ENCODE data around the gene KCNQ2. TPM values are rescaled to one million over a fixed set of nuclear protein-coding genes. Genes with fewer than 3 reads are reported as not detected.

The KCNQ2 gene
- total and polyA plus RNA-seq, 4 donors, result not detected

DNA sequence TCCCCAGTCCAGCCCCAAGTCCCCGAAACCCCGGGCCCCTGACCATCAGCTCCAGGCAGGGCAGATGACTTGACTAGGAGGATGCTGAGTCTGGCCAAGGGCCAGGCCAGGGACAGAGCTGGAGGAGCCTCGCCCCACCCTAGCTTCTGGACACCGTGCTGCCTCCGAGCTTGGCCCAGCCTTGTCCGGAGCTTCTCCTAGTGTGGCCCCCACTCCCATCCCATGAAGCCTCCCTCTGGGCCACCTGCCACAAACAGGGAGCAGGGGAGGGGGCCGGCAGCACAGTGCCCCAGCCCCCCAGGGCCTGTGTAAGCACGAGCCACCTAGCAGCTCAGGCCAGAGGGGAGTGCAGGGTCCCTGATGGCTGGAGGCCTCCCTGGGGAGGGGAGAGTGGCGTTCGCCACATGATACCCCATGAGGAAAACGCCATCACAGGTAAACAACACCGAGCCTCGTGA, 21.1 kb upstream of the KCNQ2 start:
- Histone ChIP-seq H3K4me1 (ENCODE audit: control insufficient read depth in 4 of 4, insufficient read depth in 4 of 4, low read length in 3 of 4) (peaks cover 0 to 12% (median 6%) of the 10 kb centered on the region in 4 donors), H3K4me3 (ENCODE audit: low read depth in 1 of 3, low read length in 3 of 3) (no peak overlapping the region), H3K27me3 (ENCODE audit: control insufficient read depth in 4 of 4, insufficient read depth in 4 of 4, low read length in 3 of 4) (peaks cover 0 to 5% (median 3%) of the 10 kb centered on the region in 4 donors), H3K36me3 (ENCODE audit: control insufficient read depth in 4 of 4, insufficient read depth in 3 of 4, low read depth in 1 of 4, low read length in 3 of 4) (no peaks in the 10 kb centered on the region), H3K27ac (ENCODE audit: low read depth in 1 of 2, low read length in 2 of 2) (no peak overlapping the region), H3K9me3 (ENCODE audit: control insufficient read depth in 4 of 4, low read length in 3 of 4) (no peaks in the 10 kb centered on the region), H3K9ac (ENCODE audit: low read depth in 1 of 2, low read length in 2 of 2) (no peak overlapping the region)
- WGBS, result 61% methylated on average over 13 of the region's 13 CpGs
- no peak for TF ChIP-seq JUND (IDR thresholded peaks at IDR 0.05)
- TF ChIP-seq FOXA2 (IDR thresholded peaks at IDR 0.05), result no peak
- TF ChIP-seq, protein P1, sequence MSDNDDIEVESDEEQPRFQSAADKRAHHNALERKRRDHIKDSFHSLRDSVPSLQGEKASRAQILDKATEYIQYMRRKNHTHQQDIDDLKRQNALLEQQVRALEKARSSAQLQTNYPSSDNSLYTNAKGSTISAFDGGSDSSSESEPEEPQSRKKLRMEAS (IDR thresholded peaks at IDR 0.05), result no peak
- TF ChIP-seq HNF4G (IDR thresholded peaks at IDR 0.05), result no peak
- TF ChIP-seq, protein P2, sequence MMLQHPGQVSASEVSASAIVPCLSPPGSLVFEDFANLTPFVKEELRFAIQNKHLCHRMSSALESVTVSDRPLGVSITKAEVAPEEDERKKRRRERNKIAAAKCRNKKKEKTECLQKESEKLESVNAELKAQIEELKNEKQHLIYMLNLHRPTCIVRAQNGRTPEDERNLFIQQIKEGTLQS (IDR thresholded peaks at IDR 0.05), result no peak
- no peak for TF ChIP-seq RXRA (IDR thresholded peaks at IDR 0.05)
- no peak for TF ChIP-seq NR2F2 (IDR thresholded peaks at IDR 0.05)
- no peak for TF ChIP-seq YY1 (IDR thresholded peaks at IDR 0.05)
- no peak for TF ChIP-seq HNF4A (conservative IDR thresholded peaks at IDR 0.05)
- no peak for TF ChIP-seq TAF1 (conservative IDR thresholded peaks at IDR 0.05)
- TF ChIP-seq SP1 (IDR thresholded peaks at IDR 0.05), result no peak
- no peak for TF ChIP-seq RAD21 (IDR thresholded peaks at IDR 0.05)
- DNase-seq (ENCODE audit: low spot score), result no peak

DNA sequence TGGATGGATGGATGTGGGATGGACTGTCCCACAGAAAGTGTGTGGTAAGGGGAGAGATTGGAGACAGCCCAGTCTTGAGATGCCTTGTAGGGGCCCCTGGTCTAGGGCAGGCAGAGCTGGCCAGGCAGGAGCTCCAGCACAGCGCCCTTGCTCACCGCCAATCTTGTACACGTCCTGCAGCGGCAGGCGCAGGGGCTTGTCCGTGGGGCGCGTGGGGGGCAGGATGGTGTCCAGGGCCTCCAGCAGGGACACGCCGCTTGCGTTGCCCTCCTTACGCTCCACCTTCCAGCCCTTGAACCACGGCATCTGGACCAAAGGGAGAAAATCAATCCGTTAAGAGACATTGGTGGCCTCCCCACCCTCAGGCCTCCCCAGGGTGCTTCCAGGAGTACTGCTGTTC, 20.5 kb upstream of the KCNQ2 start:
- no peaks in the 10 kb centered on the region for H3K36me3 ChIP-seq (ENCODE audit: control insufficient read depth in 4 of 4, insufficient read depth in 3 of 4, low read depth in 1 of 4, low read length in 3 of 4)
- TF ChIP-seq, protein P3, sequence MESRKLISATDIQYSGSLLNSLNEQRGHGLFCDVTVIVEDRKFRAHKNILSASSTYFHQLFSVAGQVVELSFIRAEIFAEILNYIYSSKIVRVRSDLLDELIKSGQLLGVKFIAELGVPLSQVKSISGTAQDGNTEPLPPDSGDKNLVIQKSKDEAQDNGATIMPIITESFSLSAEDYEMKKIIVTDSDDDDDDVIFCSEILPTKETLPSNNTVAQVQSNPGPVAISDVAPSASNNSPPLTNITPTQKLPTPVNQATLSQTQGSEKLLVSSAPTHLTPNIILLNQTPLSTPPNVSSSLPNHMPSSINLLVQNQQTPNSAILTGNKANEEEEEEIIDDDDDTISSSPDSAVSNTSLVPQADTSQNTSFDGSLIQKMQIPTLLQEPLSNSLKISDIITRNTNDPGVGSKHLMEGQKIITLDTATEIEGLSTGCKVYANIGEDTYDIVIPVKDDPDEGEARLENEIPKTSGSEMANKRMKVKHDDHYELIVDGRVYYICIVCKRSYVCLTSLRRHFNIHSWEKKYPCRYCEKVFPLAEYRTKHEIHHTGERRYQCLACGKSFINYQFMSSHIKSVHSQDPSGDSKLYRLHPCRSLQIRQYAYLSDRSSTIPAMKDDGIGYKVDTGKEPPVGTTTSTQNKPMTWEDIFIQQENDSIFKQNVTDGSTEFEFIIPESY (IDR thresholded peaks at IDR 0.05), result no peak
- TF ChIP-seq SP1 (IDR thresholded peaks at IDR 0.05), result no peak
- TF ChIP-seq RXRA (IDR thresholded peaks at IDR 0.05), result no peak
- TF ChIP-seq NR2F2 (IDR thresholded peaks at IDR 0.05), result no peak
- TF ChIP-seq, protein P1 (IDR thresholded peaks at IDR 0.05), result no peak
- TF ChIP-seq, protein P4, sequence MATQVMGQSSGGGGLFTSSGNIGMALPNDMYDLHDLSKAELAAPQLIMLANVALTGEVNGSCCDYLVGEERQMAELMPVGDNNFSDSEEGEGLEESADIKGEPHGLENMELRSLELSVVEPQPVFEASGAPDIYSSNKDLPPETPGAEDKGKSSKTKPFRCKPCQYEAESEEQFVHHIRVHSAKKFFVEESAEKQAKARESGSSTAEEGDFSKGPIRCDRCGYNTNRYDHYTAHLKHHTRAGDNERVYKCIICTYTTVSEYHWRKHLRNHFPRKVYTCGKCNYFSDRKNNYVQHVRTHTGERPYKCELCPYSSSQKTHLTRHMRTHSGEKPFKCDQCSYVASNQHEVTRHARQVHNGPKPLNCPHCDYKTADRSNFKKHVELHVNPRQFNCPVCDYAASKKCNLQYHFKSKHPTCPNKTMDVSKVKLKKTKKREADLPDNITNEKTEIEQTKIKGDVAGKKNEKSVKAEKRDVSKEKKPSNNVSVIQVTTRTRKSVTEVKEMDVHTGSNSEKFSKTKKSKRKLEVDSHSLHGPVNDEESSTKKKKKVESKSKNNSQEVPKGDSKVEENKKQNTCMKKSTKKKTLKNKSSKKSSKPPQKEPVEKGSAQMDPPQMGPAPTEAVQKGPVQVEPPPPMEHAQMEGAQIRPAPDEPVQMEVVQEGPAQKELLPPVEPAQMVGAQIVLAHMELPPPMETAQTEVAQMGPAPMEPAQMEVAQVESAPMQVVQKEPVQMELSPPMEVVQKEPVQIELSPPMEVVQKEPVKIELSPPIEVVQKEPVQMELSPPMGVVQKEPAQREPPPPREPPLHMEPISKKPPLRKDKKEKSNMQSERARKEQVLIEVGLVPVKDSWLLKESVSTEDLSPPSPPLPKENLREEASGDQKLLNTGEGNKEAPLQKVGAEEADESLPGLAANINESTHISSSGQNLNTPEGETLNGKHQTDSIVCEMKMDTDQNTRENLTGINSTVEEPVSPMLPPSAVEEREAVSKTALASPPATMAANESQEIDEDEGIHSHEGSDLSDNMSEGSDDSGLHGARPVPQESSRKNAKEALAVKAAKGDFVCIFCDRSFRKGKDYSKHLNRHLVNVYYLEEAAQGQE (IDR thresholded peaks at IDR 0.05), result no peak
- no peak for TF ChIP-seq TAF1 (conservative IDR thresholded peaks at IDR 0.05)
- no peak for TF ChIP-seq JUND (IDR thresholded peaks at IDR 0.05)
- no peak for TF ChIP-seq FOXA1 (IDR thresholded peaks at IDR 0.05)
- no peak for TF ChIP-seq GABPA (IDR thresholded peaks at IDR 0.05 in 1 of 2, conservative IDR thresholded peaks at IDR 0.05 in 1 of 2)
- TF ChIP-seq RAD21 (IDR thresholded peaks at IDR 0.05), result no peak
- TF ChIP-seq HNF4A (conservative IDR thresholded peaks at IDR 0.05), result no peak
- no peak for TF ChIP-seq EGR1 (IDR thresholded peaks at IDR 0.05; ENCODE audit: low read depth in 2 of 2)
- no peak for TF ChIP-seq YY1 (IDR thresholded peaks at IDR 0.05)
- no peak for TF ChIP-seq FOXA2 (IDR thresholded peaks at IDR 0.05)
- TF ChIP-seq, protein P5, sequence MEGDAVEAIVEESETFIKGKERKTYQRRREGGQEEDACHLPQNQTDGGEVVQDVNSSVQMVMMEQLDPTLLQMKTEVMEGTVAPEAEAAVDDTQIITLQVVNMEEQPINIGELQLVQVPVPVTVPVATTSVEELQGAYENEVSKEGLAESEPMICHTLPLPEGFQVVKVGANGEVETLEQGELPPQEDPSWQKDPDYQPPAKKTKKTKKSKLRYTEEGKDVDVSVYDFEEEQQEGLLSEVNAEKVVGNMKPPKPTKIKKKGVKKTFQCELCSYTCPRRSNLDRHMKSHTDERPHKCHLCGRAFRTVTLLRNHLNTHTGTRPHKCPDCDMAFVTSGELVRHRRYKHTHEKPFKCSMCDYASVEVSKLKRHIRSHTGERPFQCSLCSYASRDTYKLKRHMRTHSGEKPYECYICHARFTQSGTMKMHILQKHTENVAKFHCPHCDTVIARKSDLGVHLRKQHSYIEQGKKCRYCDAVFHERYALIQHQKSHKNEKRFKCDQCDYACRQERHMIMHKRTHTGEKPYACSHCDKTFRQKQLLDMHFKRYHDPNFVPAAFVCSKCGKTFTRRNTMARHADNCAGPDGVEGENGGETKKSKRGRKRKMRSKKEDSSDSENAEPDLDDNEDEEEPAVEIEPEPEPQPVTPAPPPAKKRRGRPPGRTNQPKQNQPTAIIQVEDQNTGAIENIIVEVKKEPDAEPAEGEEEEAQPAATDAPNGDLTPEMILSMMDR (IDR thresholded peaks at IDR 0.05; ENCODE audit: low read depth, low read length, missing input control), result no peak
- H3K4me1 ChIP-seq (ENCODE audit: control insufficient read depth in 4 of 4, insufficient read depth in 4 of 4, low read length in 3 of 4), result peaks cover 0 to 9% (median 6%) of the 10 kb centered on the region in 4 donors
- no peak overlapping the region for H3K4me3 ChIP-seq (ENCODE audit: low read depth in 1 of 3, low read length in 3 of 3)
- H3K27me3 ChIP-seq (ENCODE audit: control insufficient read depth in 4 of 4, insufficient read depth in 4 of 4, low read length in 3 of 4), result peaks cover 0 to 4% (median 3%) of the 10 kb centered on the region in 4 donors
- no peak for DNase-seq (ENCODE audit: low spot score)
- no peak overlapping the region for H3K27ac ChIP-seq (ENCODE audit: low read depth in 1 of 2, low read length in 2 of 2)
- H3K9ac ChIP-seq (ENCODE audit: low read depth in 1 of 2, low read length in 2 of 2), result no peak overlapping the region
- WGBS, result 91% methylated on average over 14 of the region's 14 CpGs
- H3K9me3 ChIP-seq (ENCODE audit: control insufficient read depth in 4 of 4, low read length in 3 of 4), result no peaks in the 10 kb centered on the region
